Stimulated activated CD8-positive, alpha-beta memory T cell treated with anti-CD3 and anti-CD28 coated beads, Interleukin-2, amount 100 ng/mL, for 1 hour (primary cell): ENCODE results near the gene CYP11A1.

ENCODE experiments used
- DNase-seq, 2 donors: peaks; one replicate each; pipeline ENCODE4 v3.0.0-alpha.2; 2020; ENCODE audit warnings: low read depth in 2 of 2

Gene CYP11A1

DNA sequence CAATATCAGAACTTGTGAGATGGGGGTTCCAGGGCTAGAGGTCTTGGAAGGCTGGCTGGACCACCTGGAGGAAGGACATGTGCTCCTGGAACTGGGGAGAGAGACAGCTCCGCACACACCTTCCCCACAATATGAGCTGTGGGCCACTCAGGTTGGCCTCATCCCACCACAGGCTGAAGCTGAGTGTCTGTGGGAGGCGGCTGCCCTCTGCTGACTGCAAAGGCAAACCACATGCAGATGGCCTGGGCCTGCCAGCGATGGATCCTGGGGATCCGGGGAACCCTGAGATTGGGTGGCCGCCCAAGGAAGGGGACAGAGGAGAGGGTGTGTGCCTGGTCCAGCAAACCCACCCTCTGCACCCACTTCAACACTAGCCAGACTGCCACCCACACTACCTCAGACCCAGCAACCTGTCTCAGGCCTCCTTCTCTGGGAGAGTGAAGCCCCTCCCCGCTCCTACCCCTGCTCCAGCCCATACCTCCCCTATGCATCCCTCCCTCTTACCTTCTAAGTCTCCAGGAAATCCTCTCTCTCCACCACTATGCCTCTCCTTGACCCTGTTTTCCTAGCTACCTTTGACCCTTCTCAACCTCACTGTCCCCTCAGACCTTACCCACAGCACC, 44.8 kb downstream of the CYP11A1 start:
- DNase-seq: peak; percentile 31 to 36

DNA sequence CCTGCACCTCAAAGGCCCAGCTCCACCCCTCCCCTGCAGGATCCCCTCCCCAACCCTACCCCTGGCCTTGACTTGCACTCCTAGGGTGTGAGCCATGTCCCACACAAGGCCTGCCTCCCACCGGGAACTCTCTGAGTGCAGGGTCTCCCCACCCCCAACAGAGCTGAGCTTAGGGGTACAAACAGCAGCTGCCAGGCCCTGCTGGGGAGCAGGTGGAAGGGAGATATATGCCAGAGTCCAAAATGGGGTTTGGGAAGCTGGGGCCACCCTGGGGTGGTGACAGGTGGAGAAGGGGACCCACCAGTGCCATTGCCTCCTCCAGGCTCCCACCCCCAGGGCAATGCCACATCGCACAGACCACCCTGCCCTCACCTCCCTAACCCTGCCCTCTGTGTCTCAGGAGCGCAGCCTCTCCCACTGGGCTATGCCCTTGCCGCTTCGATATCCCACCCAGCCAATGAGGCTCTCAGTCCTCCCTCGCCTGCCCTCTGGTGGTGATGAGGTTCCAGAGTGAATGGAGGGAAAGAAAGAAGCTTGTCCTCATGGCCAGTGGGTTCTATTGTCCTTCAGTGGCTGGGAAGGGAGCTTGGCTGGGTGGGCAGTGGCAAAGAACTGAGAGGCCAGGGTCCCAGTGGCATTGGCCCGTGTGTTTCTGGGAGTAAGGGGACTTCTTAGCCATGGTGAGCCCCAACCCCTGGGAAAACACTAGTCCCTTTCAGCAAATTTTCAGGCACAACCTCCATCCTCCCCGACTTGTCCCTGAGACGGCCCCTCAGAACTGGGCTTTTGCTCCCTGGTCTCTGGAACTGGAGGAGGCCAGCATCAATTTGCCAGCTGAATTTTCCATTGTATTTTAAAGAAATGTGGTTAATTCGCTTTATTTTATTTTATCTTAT, 46.8 kb downstream of the CYP11A1 start:
- DNase-seq: no peak

DNA sequence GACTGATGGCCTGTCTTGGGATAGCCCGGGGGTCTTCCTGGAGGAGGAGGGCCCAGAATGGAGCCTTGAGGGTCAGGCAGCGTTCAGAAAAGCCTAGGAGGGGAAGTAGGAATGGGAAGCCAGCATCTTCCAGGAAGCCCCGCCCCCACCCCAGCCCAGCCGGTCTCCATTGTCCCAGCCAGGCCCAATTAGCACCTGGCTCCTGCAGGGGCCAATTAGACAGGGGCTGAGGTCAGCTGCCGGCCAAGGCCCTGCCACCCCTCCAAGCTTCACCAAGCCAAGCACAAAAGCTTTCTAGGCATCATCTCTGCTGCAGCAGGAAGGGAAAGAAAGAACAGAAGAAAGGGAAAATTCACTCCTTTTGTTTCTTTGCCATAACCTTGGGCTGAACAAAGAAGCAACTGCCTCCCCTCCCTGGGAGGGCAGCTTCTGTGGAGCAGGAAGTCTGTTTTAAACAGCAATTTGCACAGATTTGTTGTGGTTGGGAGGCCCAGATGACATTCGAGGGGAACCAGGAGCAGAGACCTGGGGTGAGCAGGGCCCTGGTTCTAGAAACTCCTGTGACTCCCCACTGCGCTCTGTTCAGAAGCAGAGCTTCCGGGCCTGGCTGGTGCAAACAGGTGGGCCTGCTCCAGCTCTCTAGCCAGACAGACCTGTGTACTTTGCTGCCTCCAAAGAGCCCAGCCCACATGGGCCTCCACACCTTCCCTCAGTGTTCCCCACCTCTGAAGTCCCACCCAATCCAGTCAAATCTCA, 47.7 kb downstream of the CYP11A1 start:
- DNase-seq: no peak

DNA sequence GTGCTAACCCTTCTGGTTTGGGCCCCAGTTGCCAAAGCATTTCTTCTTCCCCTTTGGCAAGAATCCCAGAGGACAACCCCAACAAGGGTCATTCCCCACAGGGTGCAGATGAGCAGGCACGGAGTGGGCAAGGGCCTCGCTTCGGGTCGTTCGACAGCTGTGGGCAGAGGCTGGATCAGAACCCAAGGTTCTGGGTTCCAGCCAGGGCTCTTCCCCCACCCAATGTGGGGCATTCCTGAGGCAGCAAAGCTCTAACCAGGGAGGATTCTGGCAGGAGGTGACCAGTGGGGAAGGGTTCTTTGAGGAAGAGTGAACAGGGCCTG, 48.3 kb downstream of the CYP11A1 start:
- DNase-seq: no peak

DNA sequence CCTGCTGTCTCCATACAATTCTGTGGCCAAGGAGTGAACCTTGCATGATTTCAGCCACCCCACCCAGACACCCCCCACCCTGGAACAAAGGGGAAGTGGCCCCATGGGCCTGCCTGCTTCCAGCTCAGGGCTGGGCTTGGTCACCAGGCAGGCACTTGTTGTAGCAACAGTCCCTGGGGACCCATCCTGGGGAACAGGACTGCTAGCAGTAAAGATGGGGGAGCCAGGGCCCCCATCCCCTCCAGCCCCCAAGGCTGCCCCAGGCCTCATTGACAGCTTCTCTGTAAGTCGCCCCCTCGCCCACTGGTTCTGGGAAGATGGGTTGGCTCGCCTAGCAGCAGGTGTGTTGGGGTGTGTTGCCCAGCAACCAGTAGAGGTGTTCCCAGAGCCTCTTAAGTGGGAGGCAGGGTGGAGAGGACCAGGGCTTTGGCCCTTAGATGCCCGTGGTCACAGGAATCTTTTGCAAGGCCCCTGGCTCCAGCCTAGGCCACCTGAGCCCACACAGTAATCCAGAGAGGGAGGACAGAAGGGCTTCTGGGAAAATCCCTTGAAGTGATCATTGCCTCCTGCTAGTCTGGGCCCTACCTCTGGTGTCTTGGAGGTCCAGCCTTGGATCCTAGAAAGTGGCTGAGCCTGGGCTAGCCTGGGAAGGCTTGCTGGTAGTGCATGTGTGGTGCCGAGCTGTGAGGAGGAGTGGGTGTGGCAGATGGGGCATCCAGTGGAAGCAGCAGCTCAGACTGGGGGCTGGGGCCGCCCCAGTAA, 48.9 kb downstream of the CYP11A1 start:
- no peak for DNase-seq

DNA sequence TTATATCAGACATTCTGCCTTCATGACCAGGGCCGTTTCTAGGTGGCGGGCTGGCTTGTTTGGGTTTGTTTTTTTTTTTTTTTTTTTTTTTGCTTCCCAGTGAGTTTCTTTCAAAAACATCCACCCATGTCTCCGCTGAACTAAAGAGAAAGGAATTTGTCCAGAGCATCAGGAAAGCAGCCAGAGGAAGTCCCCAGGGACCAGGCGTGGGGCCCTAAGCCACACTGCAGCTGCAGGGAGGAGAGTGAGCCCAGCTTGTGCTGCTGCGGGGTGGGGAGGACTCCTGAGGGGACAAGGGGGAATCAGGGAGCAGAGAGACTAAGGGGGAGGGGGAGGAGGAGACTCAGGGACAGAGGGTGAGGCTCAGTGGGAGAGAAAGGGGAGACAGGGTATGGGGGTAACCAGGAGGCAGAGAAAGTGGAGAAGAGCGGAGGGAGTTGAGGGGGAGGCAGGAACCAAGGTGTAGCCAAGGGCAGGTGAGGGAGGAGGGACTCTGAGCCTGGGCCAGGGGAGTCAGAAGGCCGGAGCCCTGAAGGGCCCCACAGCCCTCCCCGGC, 49.5 kb downstream of the CYP11A1 start:
- DNase-seq: no peak

DNA sequence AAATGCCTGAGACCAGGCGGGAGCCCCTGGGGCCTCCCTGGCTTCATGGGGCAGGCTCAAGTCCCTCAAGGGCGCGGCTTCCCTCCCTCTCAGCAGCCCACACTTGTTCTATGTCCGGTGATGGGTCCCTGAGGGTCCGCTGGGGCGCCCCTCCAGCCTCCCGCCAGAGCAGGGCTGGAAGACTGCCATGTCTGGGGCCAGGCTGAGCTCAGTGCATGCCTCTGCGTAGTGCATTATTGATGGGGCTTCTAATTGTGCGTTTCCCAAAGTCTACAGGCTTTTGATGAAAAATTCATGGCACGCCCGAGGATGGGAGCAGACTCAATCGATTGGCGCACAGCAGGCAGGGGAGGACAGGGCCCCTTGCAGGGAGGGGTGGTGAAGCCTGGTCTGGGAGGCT, 51.3 kb downstream of the CYP11A1 start:
- DNase-seq: no peak

DNA sequence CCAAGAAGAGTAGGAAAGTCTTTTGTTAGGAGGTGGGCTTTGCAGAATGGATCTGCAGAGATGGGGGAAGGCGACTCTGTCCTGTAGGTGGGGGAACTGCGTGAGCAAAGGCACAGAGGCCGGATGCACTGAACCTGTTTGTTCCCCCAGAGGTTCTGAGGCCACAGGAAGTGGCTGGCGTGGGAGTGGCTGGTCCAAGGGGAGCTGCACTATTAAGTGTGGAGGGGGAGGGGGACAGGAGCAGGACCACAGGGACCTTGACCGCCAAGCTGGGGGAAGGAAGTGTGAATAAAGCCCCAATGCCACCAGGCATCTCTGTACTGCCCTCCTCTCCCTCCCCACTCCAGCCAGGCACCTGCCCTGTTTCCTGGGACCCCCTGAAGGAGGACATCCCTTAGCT, 51.8 kb downstream of the CYP11A1 start:
- DNase-seq: no peak

DNA sequence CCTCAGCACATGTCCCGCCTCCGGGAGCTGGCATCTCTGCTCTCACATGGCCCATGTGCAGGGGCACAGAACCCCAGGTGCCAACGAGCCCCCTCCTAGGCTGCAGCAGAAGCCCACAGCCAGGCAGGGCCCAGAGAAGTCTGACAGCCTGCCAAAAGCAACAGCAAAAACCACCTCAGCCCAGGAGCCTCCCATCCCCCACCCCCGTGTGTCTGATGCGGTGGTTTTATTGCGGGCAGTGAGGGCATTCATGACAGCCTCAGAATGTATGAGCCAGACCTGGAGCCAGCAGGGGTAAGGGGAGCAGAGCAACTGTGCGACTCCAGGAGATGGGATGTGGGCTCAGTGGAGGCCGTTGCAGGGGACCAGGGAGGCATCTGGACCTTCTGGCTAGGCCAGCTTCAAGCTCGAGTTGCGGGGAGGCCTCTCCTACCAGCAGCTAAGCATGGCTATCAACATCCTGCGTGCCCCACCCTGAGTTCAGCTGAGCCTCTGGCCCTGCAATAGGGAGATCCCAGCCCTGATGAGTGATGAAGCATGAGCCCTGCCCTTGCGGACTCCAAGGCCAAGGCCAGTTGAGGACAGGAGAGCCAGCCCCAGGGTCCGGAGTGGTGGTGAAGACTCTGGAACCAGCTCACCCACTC, 52.5 kb downstream of the CYP11A1 start:
- DNase-seq: no peak

DNA sequence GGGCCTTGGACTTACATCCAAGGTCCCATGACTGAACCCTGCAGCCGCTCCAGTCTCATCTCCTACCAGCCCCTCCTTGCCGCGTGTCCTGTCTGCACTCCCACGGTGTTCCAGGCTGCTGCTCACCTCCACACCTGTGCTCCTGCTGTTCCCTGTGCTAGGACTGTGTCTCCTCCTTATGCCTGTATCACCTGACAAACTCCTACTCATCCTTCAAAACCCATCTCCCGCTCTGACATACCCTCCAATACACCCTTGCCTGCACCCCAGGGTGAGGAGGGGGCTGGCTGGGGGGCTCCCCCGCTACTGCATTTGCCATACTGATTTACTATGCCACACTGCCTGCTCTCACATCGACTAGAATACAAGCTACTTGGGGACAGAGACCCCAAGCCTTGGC, 53.6 kb downstream of the CYP11A1 start:
- no peak for DNase-seq

DNA sequence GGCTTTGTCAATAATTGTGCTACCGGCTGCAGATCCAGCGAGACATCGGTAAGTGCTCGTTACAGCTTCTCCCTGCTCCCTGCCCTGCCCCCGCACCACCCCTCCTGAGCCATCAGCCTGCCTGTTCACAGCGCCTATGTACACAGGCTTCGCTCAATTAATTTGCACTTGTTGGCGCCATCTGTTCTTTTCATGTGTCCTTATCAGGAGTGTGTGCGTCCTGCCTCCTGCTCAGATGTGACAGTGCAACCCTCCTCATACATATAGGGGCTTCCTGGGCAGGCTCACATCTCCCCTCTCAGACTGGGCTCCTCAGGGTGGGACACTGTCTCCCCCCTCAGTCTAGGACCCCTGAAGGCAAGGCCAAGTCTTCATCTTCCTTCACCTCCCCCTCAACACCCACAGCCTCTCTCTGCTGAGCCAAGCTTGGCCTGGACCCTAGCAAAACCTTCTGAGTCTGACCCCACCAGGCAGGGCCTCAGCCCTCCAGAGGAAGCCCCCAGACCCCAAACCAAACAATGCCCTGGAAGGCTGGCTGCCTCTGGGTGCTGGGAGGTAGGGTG, 54.9 kb downstream of the CYP11A1 start:
- no peak for DNase-seq

DNA sequence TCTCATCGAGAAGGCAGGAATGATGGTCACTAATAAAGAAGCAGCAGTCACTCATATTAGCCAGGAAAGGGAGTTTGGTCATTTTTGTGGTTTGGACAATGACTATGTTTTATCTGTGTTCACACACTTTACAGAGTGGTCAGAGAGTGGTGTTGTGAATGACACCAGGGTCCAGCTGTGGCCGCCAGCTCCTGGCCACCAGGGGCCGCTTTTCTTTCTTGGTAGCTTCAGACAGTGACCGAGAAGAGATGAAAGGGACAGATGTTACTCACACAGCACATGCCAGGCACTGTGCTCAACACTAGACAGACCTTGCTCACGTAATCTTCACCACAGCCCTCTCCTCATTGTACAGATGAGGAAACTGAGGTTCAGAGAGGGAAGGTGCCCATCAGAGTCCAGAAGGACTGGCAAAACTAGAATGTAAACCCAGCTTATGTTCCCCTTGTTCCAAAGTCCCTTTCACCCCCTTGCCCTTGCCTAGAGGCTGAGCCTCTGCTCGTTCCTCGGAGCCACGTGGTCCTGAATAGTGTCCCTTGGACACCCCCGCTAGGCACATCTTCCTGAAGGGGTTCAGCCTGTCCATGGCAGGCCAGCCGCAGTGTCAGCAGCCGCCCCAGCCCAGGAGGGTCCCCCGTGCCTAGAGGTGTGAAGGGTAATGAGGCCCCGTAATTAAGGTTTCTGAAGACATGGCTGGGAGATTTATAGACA, 55.6 kb downstream of the CYP11A1 start:
- DNase-seq: no peak

DNA sequence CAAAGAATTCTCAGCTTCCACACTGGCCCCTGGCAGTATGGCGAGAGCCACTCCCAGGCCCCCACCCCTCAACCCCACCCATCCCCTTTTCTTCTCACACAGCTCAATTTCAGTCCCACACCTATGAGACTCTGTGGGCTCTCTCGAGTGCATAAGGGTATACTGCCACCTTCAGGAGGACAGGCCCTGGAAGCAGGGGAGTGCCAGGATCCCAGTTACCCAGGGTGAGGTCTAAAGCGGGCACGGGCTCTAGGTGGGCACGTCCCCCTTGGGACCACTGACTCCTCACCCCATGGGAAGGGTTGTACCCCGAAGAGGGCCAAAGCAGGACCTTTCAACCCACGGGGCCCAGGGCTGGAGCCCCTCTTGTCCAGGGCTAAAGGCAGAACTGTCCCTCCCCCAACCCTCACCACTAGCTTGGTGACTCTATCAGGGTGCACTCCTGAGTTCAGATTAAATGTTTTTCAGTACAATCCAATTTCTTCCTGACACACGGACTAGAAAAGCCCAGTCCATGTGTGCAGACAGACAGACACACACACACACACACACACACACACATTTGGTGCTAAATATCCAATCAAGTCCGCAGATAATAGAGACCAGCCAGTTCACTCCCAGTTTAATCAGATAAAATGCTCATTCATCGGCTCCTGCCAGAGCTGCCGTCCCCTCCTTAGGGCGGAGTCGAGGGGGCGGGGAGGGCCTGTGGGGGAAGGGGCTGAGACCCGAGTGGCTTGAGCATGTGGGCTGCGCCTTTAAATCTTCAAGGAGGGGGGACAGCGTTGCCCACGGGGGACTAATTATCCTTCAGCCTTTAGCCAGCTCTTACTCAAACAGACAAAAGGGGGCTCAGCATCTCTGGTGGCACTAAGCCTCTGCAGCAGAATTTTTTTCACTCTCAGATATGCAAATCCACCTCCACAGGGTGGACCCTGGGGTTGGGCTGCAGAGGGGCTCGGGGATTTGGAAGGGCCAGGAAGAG, 59.3 kb downstream of the CYP11A1 start:
- DNase-seq: no peak

DNA sequence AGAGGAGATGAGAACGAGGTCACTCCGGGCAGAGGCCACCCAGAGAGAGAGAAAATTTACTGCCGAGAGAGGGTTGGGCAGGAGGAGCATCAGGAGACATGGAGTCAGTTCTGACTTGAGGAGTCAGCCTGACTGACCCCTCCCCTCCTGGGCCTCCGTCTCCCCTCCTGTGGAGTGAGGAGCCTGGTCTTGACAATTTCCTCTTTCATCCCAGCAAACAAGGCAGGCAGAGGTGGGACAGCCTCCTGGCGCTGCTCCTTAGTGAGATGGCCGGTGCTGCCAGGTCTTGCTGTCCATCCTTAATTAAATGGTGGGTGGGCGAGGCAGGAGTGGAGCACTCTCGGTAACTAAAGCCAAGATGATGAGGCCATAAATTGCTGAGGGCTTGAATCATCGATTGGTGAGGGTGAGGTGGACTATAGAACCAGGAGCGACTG, 60.6 kb downstream of the CYP11A1 start:
- DNase-seq: no peak

DNA sequence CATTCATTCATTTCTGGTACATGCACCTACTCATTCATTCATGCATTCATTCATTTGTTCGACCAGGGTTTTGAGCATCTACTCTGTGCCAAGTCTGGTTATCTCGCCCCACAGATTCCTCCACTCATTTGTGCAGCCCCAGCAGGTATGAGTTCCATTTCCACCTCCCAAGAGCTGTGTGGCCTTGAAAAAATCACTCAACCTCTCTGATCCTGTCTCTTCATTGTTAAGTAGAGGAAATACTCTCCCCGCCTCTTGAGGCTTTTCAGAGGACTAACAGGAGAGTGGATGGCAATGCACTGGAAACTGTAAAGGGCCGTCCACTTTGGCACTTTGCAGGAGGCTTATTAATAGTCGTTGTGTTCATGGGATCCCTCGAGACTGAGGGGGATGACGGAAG, 61.8 kb downstream of the CYP11A1 start:
- no peak for DNase-seq

DNA sequence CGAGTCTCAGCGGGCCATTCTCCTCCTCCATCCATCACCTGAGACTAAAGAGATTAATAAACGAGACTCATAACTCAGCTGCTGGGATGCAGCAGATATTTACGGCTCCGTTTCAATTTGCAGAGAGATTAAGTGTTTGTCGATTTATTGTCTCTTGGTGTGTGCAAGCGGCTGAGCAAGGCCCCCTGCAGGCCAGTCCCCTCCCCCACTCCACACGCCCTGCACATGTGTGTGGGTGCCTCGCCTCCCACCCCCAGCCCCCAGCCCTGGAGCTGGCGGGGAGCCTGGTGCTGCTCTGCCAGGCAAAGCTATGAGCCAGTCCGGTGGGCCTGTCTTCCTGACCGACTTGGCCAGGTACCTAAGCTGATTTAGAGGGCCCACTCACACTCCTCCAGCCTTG, 63.0 kb downstream of the CYP11A1 start:
- DNase-seq: no peak

DNA sequence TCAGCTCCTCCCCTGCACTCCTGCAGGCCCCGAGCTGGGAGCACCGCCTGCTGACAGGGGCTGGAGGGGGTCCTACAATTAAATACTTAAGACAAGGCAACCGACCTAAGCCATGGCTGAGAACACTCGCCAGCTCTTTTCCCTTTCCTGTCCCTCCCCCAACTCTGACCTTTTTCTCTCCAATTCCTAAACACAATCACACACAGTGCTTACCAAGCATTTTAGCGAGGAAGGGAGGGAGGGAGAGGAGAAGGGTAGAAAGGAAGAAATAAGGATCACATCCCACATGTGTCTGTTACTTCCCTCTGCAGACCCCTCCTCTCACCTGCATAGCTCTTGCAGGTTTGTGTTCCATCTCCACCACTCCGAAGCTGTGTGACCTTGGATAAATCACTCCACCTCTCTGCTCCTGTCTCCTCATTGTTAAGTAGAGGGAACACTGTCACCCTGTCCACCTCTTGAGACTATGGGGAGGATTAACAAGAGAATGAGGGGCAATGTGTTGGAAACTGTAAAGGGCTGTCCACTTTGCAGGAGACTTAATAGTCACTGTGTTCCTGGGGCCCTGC, 63.6 kb downstream of the CYP11A1 start:
- no peak for DNase-seq

DNA sequence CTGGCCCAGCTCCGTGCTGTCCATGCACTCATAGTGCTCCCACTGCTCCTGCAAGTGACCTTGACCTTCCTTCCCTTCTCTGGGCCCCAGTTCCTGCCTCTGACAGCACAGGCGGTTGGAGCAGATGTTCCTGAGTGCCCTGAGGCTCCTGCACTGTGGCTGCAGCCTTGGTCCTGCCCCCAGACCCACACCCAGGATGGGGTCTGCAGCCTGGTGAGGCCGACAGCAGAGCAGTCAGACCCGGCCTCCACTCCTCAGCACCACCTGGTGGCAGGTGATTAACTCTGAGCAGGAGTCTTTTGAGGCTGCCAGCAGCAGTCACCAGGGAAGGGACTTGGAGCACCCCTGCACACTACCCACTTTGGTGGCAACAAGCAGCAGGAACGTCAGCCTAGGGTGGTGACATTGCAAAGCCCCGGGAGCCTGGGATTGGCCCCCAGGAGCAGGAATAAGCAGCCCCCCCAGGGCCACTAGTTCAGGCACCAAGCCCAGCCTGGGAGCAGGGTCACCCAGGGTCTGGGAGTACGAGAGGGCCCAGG, 64.6 kb downstream of the CYP11A1 start:
- DNase-seq: no peak
